SK-N-MC (cell line): ENCODE data around the gene SMKR1.
"Not testable (repeated sequence)": the region's sequence is repeated elsewhere in the genome, so short reads cannot be mapped to it uniquely, and the experiment has no call there.

ENCODE experiments used
- DNase-seq: peaks from one replicate; pipeline ENCODE4 v3.0.0-alpha.2; 2011; ENCODE audit warnings: low read depth, low spot score
- H3K27ac ChIP-seq: fragments of 200-600 bp; sonication (generic); 2 replicates; pipeline ENCODE4 v1.5.1; 2016; ENCODE audit warnings: mixed run types
- H3K36me3 ChIP-seq: fragments of 200-600 bp; sonication (generic); 2 replicates; pipeline ENCODE4 v1.6.1; 2017; ENCODE audit warnings: antibody characterized with exemption, low read length, mixed read lengths; ENCODE audit not compliant: insufficient read depth
- H3K4me3 ChIP-seq: fragments of 200-600 bp; sonication (generic); 2 replicates; pipeline ENCODE4 v1.5.1; 2016
- H3K9ac ChIP-seq: fragments of 200-600 bp; sonication (generic); 2 replicates; pipeline ENCODE4 v1.8.0; 2017; ENCODE audit warnings: mixed run types, mixed read lengths; ENCODE audit not compliant: insufficient read length
- H3K9me3 ChIP-seq: fragments of 200-600 bp; sonication (generic); 2 replicates; pipeline ENCODE4 v1.6.1; 2017; ENCODE audit warnings: low read depth, mild to moderate bottlenecking, antibody characterized with exemption, low read length, moderate library complexity, mixed read lengths
- EZH2 ChIP-seq: fragments of 200-600 bp; sonication (generic); IDR thresholded peaks from one replicate; pipeline ENCODE4 v1.6.1; 2017; ENCODE audit warnings: antibody characterized with exemption
- FOXP2 ChIP-seq: optimal IDR thresholded peaks from 2 replicates; pipeline ENCODE3; 2011; ENCODE audit warnings: mild to moderate bottlenecking, moderate library complexity; ENCODE audit not compliant: insufficient read depth; ENCODE audit errors: extremely low read length, control extremely low read depth
- POLR2AphosphoS5 ChIP-seq: IDR thresholded peaks from 2 replicates; pipeline ENCODE4 v1.6.1; 2012; ENCODE audit warnings: mild to moderate bottlenecking, low read depth, low read length, borderline replicate concordance

Gene SMKR1

DNA sequence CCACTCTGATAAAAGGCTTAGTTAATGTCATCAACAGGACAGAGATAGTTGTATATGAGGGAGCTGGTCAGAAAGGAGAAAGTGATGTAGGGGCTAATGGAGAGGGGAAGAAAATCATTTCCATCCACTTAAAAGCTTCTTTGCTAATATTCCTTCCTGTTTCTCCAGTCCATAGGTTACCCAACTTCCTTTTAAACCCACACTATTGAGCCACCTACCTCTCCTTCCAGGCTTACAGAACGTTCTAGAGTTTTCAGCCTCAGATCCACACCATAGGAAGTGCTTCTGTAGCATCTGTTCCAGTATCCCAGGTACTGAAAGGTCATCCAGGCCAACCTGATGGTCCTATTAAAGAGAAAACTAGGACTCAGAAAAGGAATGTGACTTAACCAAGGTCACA, 39.9 kb upstream of the SMKR1 start:
- no peak overlapping the region for H3K27ac ChIP-seq
- H3K4me3 ChIP-seq: no peak overlapping the region
- H3K9ac ChIP-seq: no peak overlapping the region
- H3K36me3 ChIP-seq: no peaks in the 10 kb centered on the region
- no peak for DNase-seq
- no peaks in the 10 kb centered on the region for H3K9me3 ChIP-seq
- TF ChIP-seq POLR2AphosphoS5 (no peak), FOXP2 (no peak), EZH2 (no peak)

DNA sequence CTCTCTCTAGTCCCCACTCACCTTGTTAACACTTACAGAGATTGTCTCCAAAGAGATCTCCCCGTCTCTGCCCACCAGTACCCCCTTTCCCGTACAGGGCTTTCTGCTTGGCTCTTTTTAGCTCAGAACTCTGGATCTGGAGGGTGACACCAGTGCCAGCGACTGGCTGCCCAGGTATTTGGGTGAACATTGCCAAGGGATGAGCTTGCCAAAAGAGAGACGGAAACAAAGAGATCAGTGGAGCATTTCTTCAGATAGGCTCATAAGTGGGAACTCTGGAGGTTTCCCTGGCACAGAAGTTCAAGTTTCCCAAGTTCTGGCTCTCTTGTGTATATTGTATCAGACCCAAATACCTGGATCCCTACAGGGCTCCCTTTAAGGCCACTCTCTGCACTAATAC, 38.1 kb upstream of the SMKR1 start:
- H3K9me3 ChIP-seq: no peaks in the 10 kb centered on the region
- TF ChIP-seq FOXP2 (no peak), EZH2 (no peak), POLR2AphosphoS5 (no peak)
- H3K9ac ChIP-seq: no peak overlapping the region
- no peaks in the 10 kb centered on the region for H3K36me3 ChIP-seq
- no peak for DNase-seq
- no peak overlapping the region for H3K27ac ChIP-seq
- no peak overlapping the region for H3K4me3 ChIP-seq

DNA sequence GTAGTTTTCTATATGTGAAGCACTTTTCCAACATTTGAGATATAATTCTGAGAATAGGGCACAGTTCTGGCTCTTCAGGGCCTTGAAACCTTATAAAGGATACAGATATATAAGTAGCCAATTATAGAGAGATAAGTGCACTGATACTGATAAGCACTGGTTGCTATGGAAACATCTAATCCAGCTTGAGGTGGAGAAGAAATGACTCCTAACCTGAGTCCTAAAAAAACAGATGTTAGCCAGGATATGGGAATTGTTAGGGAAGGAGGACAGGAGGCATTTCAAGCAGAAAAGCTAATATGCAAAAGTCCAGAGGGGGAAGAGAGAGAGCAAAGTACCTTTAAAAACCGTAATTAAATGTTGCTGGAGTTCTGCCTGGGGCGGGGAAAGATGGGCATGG, 37.3 kb upstream of the SMKR1 start:
- TF ChIP-seq EZH2: no peak
- TF ChIP-seq POLR2AphosphoS5: no peak
- no peak for TF ChIP-seq FOXP2
- no peak for DNase-seq
- no peak overlapping the region for H3K4me3 ChIP-seq
- no peak overlapping the region for H3K9ac ChIP-seq
- no peaks in the 10 kb centered on the region for H3K9me3 ChIP-seq
- H3K27ac ChIP-seq: no peak overlapping the region
- H3K36me3 ChIP-seq: no peaks in the 10 kb centered on the region

DNA sequence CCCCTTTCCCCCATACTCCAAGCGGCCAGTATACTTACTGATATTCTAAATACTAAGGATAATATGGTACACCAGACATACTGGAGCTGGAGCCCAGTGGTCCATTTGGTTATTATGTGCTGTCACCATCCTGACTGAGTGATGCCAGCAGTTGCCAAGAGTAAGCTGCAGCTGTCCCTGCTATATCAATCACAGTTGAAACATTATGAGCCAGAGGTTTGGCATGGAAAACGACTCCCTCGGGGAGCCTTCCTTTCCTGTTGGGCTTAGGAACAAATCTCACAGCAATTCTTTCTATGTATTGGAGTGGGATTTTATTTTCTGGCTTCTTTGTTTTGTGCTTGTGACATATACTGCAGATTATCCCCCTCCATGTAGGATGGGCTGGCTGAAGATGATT, 35.5 kb upstream of the SMKR1 start:
- TF ChIP-seq EZH2 (no peak), POLR2AphosphoS5 (no peak), FOXP2 (no peak)
- no peak overlapping the region for H3K27ac ChIP-seq
- no peak overlapping the region for H3K4me3 ChIP-seq

DNA sequence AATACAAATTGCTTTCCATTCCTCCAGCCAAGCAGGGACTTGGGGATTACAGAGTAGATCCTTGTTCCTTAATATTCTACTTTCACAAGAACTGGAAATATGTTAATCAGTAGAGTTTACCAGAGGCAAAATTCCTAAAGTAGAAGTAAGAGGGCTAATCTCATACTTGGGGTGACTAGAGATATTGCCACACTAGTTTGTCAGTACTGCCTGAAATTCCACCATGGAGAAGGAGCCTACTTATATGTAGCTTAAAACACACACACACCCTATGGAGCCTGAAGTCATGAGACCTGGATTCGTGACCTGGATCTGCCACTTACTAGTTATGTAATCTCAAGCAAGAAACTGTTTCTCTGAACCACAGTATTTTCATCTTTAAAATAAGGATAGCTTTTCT, 34.2 kb upstream of the SMKR1 start:
- TF ChIP-seq EZH2: no peak
- no peak for TF ChIP-seq POLR2AphosphoS5
- TF ChIP-seq FOXP2: no peak
- Histone ChIP-seq H3K9ac (no peak overlapping the region), H3K27ac (no peak overlapping the region), H3K36me3 (no peaks in the 10 kb centered on the region), H3K9me3 (no peaks in the 10 kb centered on the region), H3K4me3 (no peak overlapping the region)
- no peak for DNase-seq

More for the DNA sequence above, 35.5 kb upstream of the SMKR1 start:
- DNase-seq: no peak
- Histone ChIP-seq H3K9me3 (no peaks in the 10 kb centered on the region), H3K9ac (no peak overlapping the region), H3K36me3 (no peaks in the 10 kb centered on the region)

DNA sequence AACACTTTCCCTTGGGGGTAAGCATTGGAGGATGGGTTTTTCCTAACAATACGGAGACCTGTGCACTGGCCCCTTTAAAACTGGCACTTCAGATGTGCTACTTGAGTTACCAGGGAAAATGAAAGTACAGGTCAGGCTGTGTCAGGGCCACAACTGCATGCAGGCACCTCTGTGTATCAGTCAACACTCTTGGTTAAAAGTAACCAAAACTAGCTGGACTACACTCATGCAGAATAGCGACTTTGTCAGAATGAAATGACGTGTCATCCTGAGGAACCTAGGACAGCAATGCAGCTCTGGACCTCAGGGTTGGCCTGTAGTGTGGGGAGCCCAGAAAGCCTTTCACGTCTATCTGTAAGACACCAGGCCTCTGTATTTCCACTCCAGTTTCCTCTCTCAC, 33.8 kb upstream of the SMKR1 start:
- TF ChIP-seq POLR2AphosphoS5 (no peak), EZH2 (no peak), FOXP2 (no peak)
- Histone ChIP-seq H3K9me3 (no peaks in the 10 kb centered on the region), H3K4me3 (no peak overlapping the region), H3K36me3 (no peaks in the 10 kb centered on the region), H3K9ac (no peak overlapping the region), H3K27ac (no peak overlapping the region)
- DNase-seq: no peak

DNA sequence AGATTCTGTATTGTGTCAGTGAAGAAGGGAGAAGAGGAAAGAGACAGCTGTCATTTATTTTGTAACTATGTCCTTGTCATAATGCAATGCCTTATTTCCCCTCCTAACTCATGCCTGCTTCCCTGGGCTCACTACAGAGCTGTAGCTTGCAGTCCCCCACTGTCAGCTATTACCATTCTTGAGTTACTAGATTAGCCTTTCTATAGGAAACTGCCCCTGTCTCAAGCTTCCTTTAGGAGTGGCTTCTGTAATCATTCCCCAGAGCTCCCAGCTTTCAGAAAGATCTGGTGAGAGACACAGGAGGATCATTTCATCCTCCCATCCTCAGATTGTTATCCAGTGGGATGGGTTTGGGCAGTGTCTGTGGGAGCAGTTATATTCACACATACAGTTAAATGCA, 32.4 kb upstream of the SMKR1 start:
- H3K4me3 ChIP-seq: no peak overlapping the region
- H3K9ac ChIP-seq: no peak overlapping the region
- H3K27ac ChIP-seq: no peak overlapping the region
- H3K9me3 ChIP-seq: no peaks in the 10 kb centered on the region
- no peak for DNase-seq
- TF ChIP-seq EZH2 (no peak), FOXP2 (no peak), POLR2AphosphoS5 (no peak)
- H3K36me3 ChIP-seq: no peaks in the 10 kb centered on the region

DNA sequence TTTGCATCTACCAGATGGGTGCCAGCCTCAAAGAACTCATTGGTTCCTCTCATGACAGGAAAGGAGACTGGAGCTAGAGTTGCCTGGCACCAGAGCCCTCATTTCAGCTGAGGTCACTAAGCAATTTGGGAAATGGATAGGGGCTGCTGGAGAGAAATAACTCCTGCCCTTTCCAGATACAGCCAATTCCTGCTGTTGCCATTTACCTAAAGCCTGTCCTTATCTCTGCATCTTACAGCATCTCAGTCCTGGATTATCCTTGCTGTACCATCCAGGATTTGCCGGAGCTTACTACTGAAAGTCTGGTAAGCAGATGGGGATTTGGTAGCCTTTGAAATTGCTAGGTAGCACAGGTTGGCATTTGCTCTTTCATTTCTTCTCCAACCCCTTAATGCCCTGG, 31.9 kb upstream of the SMKR1 start:
- no peaks in the 10 kb centered on the region for H3K36me3 ChIP-seq
- no peak overlapping the region for H3K9ac ChIP-seq
- TF ChIP-seq FOXP2: no peak
- TF ChIP-seq POLR2AphosphoS5: no peak
- TF ChIP-seq EZH2: no peak

DNA sequence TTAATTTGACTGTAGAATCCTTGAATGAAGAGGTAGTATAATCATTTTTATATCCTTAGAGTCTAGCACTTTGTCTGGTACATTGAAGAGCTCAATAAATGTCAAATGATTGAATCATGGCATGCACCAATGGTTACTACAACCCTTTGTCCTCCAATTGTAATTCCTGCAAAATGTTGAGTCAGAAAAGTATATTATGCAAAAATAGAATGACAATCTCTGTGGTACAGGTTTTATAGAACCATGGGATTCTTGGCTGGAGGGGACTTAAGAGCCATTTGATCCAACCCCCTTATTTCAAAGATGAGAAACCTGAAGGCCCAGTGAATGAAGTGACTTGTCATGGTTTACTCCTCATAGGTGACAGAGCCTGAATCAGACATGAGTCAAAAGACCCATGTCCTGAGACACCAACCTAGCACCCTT, 30.9 kb upstream of the SMKR1 start:
- DNase-seq: no peak
- Histone ChIP-seq H3K27ac (no peak overlapping the region), H3K4me3 (no peak overlapping the region), H3K9me3 (no peaks in the 10 kb centered on the region), H3K36me3 (no peaks in the 10 kb centered on the region), H3K9ac (no peak overlapping the region)
- TF ChIP-seq EZH2: no peak
- no peak for TF ChIP-seq FOXP2
- TF ChIP-seq POLR2AphosphoS5: no peak

More for the DNA sequence above, 31.9 kb upstream of the SMKR1 start:
- H3K9me3 ChIP-seq: no peaks in the 10 kb centered on the region
- H3K27ac ChIP-seq: no peak overlapping the region
- DNase-seq: no peak
- H3K4me3 ChIP-seq: no peak overlapping the region

DNA sequence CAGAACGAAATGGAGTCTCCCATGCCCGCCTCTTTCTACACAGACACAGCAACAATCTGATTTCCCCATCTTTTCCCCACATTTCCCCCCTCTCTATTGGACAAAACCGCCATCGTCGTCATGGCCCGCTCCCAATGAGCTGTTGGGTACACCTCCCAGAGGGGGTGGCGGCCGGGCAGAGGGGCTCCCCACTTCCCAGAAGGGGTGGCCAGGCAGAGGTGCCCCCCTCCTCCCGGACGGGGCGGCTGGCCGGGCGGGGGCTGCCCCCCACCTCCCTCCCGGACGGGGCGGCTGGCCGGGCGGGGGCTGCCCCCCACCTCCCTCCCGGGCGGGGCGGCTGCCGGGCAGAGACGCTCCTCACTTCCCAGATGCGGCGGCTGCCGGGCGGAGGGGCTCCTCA, 26.4 kb upstream of the SMKR1 start:
- H3K4me3 ChIP-seq, H3K36me3 ChIP-seq, H3K9ac ChIP-seq, DNase-seq, H3K9me3 ChIP-seq, H3K27ac ChIP-seq: not testable (repeated sequence)

DNA sequence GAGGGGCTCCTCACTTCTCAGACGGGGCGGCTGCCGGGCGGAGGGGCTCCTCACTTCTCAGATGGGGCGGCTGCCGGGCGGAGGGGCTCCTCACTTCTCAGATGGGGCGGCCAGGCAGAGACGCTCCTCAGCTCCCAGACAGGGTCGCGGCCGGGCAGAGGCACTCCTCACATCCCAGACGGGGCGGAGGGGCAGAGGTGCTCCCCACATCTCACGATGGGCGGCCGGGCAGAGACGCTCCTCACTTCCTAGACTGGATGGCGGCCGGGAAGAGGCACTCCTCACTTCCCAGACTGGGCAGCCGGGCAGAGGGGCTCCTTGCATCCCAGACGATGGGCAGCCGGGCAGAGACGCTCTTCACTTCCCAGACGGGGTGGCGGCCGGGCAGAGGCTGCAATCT, 25.9 kb upstream of the SMKR1 start:
- not testable (repeated sequence) for H3K36me3 ChIP-seq, H3K9me3 ChIP-seq, DNase-seq, H3K27ac ChIP-seq, H3K4me3 ChIP-seq, H3K9ac ChIP-seq
